SIG-M5 treated with dmso at 0.1 percent for 504 hours (cell line): ENCODE measurements around the gene BCL7A.
A peak's percentile ranks its signal among the peaks of the same experiment; 100 is the strongest.

Source experiments
- DNase-seq: peaks from one replicate; lab custom pipeline; 2025; ENCODE audit not compliant: unreplicated experiment; lab: John Stamatoyannopoulos, UW

BCL7A gene

DNA sequence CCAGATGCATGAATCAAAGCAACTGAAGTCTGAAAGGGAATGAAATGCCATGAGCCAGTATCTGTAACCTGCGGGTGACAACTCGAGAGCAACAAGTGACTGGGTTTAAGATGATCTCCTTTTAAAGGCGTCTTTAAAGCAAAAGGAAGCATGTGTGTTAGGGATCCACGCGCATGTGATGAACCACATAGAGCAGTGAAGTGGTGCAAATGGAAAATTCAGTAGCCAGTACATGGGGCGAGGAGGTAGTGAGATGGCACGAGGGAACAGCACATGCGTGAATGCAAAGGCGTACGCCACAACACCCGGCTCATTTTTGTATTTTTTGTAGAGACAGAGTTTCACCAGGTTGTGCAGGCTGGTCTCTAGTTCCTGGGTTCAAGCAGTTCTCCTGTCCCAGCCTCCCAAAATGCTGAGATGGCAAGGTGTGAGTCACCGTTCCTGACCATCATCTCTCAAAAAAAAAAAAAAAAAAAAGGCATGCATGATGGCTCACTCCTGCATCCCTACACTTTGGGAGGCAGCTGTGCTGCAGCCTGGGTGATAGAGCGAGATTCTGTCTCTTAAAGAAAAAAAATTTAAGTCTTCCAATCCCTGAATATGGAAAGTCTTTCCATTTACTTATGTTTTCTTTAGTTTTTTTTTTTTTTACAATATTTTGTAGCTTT is 24.6 kb upstream of the BCL7A start:
- DNase-seq, result no peak

DNA sequence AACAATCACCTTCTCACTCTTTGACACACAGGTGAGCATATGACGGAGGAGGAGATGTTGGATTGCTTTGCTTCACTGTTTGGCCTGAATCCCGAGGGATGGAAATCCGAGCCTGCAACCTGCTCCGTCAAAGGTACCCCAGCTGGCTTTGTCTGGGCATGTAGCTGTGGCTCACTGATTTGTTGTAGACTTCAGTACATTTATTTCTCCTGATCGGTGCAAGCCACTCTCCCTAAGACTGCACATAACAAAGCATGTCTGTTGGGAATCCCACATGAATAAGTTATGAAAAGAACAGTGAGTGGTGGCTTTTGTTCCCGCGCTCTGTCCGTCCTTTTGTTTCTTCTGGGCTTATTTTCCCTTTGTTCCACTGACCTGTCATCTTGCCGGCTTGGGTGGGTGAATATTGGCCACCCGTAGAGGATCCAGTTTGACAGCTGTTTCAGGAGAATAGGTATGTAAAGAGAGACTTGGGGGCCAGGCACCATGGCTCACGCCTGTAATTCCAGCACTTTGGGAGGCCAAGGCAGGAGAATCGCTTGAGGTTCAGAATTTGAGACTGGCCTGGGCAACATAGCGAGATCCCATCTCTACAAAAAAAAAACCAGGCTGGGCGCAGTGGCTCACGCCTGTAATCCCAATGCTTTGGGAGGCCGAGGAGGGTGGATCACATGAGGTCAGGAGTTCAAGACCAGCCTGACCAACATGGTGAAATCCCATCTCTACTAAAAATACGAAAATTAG is 20.0 kb upstream of the BCL7A start:
- DNase-seq, result no peak

DNA sequence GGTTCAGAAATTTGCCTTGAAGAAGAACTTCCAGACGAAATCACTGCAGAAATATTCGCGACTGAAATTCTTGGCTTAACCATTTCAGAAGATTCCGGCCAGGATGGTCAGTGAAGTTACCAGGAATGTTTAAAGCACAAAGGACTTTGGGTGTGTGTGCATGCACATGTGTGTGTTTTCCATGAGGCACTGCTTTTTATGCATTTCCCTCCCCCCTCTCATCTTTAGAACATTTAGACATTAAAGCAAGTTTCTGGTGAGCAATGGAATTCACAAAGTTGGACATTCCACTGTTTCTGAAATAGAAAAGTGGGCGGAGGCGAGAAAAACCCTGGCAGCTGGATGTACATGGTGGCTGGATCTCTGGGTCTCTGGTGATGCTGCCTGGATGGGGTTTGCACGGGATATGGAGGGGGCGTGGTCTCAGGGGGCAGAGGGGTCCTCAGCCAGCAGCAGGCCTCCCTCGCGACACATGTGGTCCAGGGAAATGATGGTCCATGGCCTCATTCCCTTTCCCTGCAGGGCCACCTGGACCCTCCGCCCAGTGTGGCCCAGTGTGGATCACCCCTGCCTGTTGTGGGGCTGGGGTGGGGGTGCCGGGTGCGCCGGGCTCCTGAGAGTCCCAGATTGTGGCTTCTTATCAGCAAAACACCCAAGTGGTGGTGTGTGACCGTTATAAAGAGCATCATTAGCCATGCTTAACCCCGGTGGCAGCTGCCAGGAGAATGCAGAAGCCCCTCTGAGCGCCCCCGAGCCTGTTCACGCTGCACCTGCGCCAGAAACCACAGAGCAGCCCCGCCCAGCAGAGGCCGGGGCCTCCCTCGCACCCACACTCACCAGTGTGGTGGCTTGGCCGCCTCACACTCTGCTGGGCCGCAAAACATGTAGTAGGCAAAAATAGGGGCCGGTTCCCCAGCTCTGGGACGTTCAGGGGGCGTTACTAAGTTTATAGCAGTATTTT is 17.8 kb upstream of the BCL7A start:
- DNase-seq, result peak; percentile 83

DNA sequence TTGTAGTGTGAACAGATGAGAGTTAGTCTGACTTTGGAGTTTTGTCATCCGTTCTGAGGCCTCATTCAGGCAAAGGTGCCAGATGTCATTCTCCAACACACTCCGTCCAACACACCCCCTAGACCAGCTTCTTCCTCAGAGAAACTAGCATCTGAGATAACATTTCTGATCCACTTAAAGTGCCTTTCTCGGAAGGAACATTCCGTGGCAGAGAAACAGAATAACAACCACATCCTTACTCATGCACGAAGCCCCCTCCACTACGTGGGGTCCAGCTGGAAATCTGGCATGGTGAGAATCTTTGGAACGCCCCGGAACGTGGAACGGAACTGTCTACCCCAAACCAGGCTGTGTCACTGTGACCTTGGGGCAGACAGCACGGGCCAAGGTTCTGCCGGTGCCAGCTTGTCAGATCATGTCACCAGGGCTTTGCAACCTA is 17.0 kb upstream of the BCL7A start:
- DNase-seq, result no peak

DNA sequence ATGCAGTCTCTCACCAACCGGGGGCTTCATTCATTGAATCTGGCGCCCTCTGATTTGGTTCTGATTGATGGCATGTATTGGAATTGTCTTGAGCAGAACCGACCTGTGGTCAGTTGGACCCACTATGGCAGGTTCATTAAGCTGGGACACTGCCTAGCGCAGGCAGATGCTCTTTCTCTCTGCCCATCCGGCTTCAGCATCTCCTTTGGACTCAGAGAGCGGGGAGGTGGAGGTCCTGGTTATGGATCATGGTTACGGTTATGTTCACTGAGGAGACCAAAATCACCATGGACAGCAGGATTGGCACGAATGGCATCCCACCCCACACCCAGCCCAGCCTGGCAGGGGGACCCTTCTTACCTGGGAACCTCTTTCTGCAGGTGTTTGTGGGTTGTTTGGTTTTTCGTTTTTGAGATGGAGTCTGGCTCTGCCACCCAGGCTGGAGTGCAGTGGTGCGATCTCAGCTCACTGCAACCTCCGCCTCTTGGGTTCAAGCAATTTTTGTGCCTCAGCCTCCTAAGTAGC is 16.4 kb upstream of the BCL7A start:
- DNase-seq, result no peak

DNA sequence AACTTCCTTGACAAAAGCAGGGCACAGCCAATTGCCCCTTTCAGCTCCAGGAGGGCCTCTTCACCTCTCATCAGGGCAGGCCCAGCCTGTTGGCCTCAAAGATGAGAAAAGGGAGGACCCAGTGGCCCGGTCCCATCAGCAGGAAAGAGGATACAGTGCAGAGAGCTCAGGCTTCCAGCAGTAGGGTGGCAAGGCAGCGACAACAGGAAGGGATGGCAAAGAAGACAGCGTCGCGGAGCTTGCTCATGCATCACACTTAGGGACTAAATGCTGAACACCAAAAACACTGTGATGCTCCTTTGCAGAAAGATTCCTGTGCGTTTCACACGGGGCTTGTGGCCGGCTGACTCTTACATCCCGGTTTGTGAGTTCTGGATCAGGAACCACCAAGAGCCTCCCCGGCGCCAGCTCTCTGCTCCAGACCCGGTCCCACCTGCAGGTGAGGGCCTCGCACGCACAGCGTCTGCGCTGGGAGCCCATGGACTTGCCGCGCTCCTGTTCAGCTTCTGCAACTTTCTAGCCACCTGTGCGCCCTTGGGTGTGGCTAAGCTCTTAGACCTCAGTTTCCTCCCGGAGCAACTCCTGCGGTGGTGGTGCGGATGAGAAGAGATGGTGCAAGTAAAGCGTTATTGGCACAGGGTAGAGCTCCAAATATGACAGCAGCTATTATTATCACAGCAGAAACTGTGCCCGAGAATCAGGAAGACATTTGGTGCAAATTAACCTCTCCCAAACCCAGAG is 15.3 kb upstream of the BCL7A start:
- peak; percentile 89 for DNase-seq

DNA sequence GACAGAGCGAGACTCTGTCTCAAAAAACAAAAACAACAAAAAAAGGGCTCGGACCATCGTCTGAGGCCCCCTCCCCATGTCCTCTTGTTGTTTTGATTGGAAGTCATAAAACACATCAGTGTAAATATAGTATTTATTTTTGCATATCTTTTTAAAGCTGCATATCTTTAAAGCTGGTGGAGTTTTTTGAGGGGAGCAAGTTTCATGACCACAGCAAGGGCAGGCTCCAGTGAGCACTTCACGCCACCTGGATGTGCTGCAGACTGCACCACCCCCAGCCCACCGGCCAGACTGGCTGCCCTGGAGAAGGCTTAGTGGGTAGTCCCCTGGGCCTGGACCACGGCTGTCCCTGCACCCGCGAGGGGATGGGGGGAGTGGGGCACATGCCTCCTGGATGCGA is 11.9 kb upstream of the BCL7A start:
- no peak for DNase-seq

DNA sequence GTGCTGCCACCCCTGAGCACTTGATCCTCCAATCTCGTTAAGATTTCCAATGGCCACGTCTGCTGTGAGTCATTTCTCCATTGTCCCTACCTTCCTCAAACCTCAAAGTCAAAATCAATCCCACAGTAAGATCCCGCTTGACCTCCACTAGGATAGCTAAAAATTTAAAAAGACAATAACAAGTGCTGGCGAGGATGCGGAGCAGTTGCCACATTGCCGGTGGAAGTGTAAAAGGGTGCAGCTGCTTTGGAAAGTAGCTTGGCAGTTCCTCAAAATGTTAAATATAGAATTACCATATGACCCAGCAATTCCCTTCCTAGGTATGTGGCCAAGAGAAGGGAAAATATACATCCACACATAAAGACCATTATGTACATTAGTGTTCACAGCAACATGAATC is 9.5 kb upstream of the BCL7A start:
- peak; percentile 27 for DNase-seq

DNA sequence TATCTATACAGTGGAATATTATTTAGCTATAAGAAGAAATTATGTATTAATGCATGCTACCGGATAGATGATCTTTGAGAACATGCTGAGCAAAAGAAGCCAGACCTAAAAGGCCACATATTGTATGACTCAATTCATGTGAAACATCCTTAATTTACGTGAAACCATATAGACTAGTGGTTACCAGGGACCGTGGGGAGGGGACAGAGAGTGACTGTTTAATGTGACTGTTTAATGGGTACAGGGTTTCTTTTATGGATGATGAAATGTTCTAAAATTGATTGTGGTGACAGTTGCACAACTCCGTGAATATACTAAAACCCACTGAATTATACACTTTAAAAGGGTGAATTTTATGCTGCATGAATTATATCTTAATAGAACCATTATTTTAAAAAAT is 8.5 kb upstream of the BCL7A start:
- peak; percentile 96 for DNase-seq

DNA sequence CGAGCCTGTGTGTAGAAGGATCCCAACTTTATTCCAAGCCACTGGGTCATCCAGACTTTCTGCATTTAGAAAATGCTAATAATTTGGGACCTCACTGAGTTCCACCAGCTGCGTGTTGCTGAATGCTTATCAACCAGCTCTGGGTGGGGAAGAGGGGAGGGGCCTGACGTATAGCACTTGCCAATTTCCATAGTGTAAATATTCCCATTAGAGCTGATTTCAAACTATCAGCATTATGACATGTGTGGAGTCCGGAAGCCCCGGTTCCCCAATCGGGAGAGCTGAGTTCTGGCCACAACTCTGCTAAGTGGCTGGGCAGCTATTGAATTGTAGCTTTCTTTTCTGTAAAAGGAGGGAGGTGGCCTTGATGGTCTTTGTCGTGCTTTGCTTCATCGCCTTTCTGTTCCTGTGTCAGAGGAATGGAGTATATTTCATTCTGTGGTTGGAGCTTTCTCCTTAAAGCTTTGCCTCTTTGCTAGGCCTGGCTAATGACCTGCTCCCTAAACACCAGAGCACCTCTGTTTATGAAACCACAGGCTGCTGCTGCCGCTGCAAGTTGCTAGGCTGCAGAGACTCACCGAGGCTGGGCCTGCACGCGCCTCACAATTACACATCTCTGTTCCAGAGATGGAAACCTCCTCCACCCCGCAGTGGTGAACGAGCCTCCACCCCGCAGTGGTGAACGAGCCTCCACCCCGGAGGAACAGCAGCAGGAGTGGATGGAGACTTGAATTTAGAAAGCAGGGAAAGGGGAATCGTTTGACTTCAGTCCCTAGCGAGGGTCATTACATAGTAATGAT is 7.7 kb upstream of the BCL7A start:
- peak; percentile 87 for DNase-seq

DNA sequence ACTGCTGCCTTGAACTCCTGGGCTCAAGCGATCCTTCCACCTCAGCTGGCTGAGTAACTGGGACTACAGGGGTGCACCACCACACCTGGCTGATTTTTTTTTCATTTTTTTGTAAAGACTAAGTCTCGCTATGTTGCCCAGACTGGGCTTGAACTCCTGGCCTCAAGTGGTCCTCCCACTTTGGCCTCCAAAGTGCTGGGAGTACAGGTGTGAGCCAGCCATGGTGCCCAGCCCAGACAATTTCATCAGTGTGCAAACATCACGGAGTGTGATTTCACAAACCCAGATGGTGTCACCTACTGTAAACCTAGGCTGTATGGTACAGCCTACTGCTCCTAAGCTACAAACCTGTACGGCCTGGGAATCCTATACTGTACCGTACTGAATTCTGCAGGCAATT is 6.9 kb upstream of the BCL7A start:
- no peak for DNase-seq

DNA sequence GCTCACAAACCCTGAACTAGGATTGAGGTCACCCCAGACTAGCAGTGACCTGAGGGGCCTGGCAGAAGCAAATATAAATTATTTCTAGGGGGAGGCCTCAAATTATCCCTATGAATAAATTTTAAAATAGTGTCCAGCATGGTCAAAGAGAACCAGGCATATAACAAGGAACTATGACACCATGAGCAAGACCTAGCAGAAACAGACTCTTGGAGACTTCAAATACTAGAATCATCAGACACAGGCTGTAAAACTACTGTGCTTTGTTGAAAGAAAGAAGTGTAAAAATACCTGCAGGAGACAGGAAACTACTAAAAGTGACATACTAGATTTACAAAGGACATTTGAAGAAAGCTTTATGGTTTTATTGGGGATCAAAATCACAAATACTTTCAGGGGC is 3.2 kb upstream of the BCL7A start:
- DNase-seq, result no peak

DNA sequence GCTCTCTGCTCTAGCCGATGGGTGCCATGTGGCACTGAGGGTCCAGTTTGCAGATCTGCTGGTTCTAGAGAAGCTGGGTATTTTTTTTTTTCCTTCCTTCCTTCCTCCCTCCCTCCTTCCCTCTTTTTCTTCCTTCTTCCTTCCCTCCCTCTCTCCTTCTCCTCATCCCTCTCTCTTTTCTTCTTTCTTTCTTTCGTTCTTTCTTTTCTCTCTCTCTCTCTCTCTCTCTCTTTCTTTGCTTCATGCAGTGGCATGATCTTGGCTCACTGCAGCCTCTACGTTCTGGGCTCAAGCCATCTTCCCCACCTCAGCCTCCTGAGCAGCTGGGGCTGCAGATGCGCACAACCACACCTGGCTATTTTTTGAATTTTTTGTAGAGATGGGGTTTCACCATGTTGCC is 2.7 kb upstream of the BCL7A start:
- DNase-seq, result no peak

DNA sequence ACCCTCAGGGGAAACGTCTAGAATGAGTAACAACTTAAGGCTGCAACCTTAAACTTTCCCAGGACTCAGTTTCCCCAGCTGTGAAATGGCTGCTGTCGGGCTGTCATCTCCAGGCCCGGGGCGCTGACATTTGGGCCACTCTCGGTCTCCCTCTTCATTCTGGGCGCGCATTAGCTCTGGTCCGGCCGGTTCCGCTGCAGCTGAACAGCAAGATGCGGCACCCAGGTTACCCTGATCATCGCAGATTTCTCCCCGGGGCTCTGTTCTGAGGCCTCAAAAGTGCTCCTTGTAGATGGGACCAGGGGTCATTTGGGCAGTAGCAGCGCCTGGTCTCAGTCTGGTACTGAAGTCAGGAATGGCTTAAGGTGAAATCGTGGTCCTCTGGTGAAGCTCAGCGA is 890 bp upstream of the BCL7A start:
- no peak for DNase-seq

DNA sequence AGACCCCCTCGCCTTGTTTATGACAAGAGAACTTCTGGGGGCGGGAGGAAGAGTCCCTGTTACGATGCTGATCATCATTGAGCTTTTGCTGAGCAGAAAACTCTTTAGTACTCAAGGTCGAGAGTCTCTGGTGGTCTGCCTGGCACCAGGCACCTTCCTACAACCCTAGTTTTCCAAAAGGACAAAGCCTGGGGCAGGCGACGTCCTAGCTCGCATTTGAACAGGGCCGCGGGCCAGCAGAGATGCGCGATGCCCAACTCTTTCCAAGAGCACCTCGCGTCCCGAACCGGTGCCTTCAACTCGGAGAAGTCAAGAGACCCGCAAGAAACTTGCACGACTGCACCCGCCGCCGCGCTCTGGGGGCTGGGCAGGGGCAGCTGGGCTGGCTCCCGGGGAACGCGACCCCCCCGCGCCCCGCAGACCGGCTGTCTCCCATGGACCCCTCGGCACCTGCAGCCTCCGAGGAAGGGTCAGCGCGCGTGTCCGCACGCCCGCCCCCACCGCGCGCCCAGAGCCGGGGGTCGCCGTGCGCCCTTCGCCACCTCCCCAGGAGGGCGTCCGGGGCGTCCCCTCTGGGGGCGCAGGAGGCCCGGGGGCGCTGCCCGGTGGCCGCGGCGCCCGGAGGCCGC is 377 bp upstream of the BCL7A start:
- DNase-seq, result no peak

DNA sequence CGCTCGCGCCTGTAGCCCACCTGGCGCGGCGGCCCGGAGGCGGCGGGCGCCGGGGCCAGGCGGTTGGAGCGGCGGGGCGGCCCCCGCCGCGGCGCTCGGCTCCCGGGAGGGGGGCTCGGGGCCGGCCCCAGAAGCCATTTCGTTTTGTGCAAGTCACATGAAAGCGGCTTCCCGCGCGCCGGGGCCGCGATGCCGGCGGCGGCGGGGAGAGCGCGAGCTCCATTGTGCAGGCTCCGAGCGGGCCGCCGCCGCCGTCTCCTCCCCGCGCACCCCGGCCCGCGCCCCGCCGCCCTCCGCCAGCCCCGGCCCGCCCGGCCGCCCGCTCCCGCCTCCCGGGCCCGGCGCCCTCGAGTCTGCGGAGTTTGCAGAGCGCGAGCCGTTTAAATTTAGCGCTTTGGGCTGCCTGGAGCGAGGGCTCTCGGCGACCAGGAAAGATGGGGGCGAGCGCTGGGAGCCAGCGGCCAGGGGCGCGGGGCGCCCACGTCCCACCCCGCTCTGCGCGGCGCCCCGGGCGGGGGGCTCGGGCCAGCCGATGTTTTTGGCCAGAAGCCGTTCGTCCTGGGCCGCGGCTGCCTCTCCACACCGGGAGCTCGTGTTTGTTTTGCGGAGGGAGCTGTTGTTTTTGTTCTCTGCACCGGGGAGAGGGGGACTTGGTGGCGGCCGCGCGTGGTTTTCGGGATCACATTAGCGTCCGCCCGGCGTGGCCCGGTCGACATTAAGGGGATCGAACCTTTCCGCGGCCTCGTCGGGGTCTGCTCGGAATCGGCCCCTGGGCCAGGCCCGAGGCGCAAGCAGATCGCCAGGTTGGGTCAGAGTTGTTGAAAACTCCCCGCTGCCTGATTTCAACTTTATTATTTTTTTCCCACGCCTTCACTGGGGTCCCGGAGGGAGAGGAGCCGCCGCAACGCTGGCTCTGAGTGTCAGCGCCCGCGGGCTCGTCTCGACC is 982 bp downstream of the BCL7A start:
- no peak for DNase-seq

DNA sequence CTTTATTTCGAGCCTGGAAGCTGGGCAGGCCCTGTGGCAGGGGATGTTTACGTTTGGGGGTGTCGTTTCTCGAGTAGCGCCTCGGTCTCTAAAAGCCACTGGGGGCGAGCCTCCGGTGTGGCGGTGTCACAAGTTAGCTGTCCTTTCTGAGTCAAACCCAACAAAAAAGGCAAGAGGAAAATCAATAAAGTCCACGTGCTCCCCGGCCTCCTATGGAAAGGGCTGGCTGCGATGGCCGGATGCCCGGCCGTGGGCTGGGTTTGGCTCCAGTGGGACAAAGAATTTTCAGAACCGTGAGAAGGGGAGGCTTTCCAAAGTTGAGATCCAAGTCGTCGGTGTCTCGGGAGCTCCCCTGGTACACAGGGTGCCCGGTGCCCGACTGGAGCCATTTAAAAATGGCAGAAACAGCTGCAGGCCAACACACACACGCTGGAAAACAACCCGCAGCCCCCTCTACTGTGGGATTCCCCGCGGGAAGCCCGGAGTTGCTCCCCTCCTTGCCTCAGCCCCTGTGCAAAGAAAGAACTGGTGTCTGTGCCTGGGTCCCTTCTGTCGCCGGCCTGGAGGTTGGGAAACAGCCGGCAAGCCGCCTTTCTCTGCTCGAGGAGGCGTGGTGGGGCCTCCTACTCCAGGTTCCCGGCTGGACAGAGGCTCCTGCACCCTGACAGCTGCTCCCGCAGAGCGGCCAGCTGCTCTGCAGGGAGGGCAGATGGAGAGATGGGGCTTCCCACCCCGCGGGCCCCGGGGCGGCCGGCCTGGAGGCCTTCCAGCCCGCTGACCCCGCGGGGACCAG is 1.9 kb downstream of the BCL7A start:
- DNase-seq, result peak; percentile 54
